H1 (cell line): ENCODE data around the gene ERAP2.

Source experiments
- KDM1A ChIP-seq: fragments of 200-600, 300-600 bp; sonication (generic); IDR thresholded peaks from 2 replicates; pipeline ENCODE4 v1.7.1; 2016; ENCODE audit warnings: mild to moderate bottlenecking, low read length, borderline replicate concordance
- POLR2A ChIP-seq, 2 experiments: IDR thresholded peaks; 1 replicate in 1 of 2; 2 replicates in 1 of 2; pipeline ENCODE4 v1.6.1; 2011; ENCODE audit warnings: low read depth in 2 of 2, low read length in 2 of 2, mild to moderate bottlenecking in 2 of 2; ENCODE audit errors: control extremely low read depth in 1 of 2
- POLR2AphosphoS5 ChIP-seq: IDR thresholded peaks from 2 replicates; pipeline ENCODE4 v1.6.1; 2011; ENCODE audit warnings: low read depth, low read length
- TF ChIP-seq, protein P1 (sequence below), 3 experiments: IDR thresholded peaks; 1 replicate in 2 of 3; 2 replicates in 1 of 3; pipeline versions ENCODE4 v1.5.1 to v1.6.1; 2011; ENCODE audit warnings: low read length in 3 of 3, mild to moderate bottlenecking in 3 of 3, inconsistent platforms in 2 of 3, low read depth in 1 of 3, moderate library complexity in 1 of 3; ENCODE audit not compliant: insufficient read depth in 1 of 3; ENCODE audit errors: control extremely low read depth in 1 of 3

DNA sequence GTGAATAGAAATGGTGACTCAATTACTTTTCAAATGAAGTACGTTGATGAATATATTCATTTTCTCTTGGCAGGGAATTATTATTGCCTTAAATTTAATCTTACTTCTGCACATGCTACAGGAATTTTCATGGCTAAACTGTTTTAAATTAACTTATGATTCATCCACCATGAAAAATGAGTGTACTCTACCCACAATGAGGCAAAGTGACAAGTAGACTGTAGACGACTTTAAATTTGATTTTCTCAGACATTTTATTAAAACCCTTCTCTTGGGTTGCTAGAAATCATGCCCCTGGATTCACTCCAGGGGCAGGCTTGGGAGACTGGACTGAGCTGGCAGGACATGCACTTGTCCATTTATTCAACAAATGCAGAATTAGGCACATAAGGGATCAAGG, 23.5 kb upstream of the ERAP2 start:
- TF ChIP-seq, protein P1, sequence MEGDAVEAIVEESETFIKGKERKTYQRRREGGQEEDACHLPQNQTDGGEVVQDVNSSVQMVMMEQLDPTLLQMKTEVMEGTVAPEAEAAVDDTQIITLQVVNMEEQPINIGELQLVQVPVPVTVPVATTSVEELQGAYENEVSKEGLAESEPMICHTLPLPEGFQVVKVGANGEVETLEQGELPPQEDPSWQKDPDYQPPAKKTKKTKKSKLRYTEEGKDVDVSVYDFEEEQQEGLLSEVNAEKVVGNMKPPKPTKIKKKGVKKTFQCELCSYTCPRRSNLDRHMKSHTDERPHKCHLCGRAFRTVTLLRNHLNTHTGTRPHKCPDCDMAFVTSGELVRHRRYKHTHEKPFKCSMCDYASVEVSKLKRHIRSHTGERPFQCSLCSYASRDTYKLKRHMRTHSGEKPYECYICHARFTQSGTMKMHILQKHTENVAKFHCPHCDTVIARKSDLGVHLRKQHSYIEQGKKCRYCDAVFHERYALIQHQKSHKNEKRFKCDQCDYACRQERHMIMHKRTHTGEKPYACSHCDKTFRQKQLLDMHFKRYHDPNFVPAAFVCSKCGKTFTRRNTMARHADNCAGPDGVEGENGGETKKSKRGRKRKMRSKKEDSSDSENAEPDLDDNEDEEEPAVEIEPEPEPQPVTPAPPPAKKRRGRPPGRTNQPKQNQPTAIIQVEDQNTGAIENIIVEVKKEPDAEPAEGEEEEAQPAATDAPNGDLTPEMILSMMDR (IDR thresholded peaks at IDR 0.05; ENCODE audit: control extremely low read depth in 1 of 3, insufficient read depth in 1 of 3, low read depth in 1 of 3, low read length in 3 of 3), result no peak
- TF ChIP-seq KDM1A (no peak), POLR2A (IDR thresholded peaks at IDR 0.05; ENCODE audit: control extremely low read depth in 1 of 2, low read depth in 2 of 2, low read length in 2 of 2) (no peak), POLR2AphosphoS5 (no peak)
